IMR-90 (cell line): ENCODE data around the gene RPS25. TPM values are rescaled to one million over a fixed set of nuclear protein-coding genes. Genes with fewer than 3 reads are reported as not detected.

Experiments used
- ATAC-seq: fragments of 200-7000 bp; cut with Tn5 transposase; 2 replicates; pipeline ENCODE4 v1.9.1; 2020; ENCODE audit warnings: low read depth, mild to moderate bottlenecking, moderate library complexity
- BruUV-seq: library from RNA; stranded (reverse); fragments of 400-500 nt; replicated peaks from 2 replicates; lab custom pipeline; 2021; lab: Mats Ljungman, UMichigan
- CTCF ChIA-PET: fragments of 300-600 bp; formaldehyde crosslinking; extraction: SDS; loops from one replicate; lab custom pipeline; 2021; ENCODE audit warnings: antibody characterized with exemption; lab: Yijun Ruan, JAX
- POLR2A ChIA-PET: fragments of 300-600 bp; sonication (Branson Sonifier 250); formaldehyde crosslinking; loops from one replicate; lab custom pipeline; 2022; ENCODE audit warnings: antibody characterized with exemption; ENCODE audit not compliant: unreplicated experiment; lab: Charles Lee
- DNase-seq: peaks from one replicate; pipeline ENCODE4 v3.0.0; 2013
- H2AFZ ChIP-seq: replicated peaks from 2 replicates; pipeline ENCODE3; 2013; ENCODE audit warnings: low read length, mild to moderate bottlenecking; ENCODE audit not compliant: poor library complexity
- H2AK5ac ChIP-seq: 2 replicates; pipeline ENCODE4 v1.6.1; 2013; ENCODE audit warnings: low read depth, low read length, inconsistent platforms
- H2AK9ac ChIP-seq: replicated peaks from 2 replicates; pipeline ENCODE3; 2013; ENCODE audit warnings: mild to moderate bottlenecking, low read depth, low read length, moderate library complexity; ENCODE audit not compliant: poor library complexity
- H2BK120ac ChIP-seq: 2 replicates; pipeline ENCODE4 v1.6.1; 2013; ENCODE audit warnings: low read depth, low read length, inconsistent platforms
- H2BK15ac ChIP-seq: 3 replicates; pipeline ENCODE4 v1.6.1; 2013; ENCODE audit warnings: low read depth, low read length, inconsistent platforms
- H2BK20ac ChIP-seq: 2 replicates; pipeline ENCODE4 v1.6.1; 2013; ENCODE audit warnings: low read depth, mild to moderate bottlenecking, inconsistent platforms, low read length, moderate library complexity
- H2BK5ac ChIP-seq: 2 replicates; pipeline ENCODE4 v1.6.1; 2013; ENCODE audit warnings: mild to moderate bottlenecking, low read depth, low read length, inconsistent platforms; ENCODE audit not compliant: poor library complexity, severe bottlenecking
- H3K14ac ChIP-seq: replicated peaks from 2 replicates; pipeline ENCODE4 v1.6.1; 2013; ENCODE audit warnings: low read depth, low read length, inconsistent platforms
- H3K18ac ChIP-seq: 2 replicates; pipeline ENCODE4 v1.6.1; 2013; ENCODE audit warnings: low read depth, low read length, control low read depth
- H3K23ac ChIP-seq: 2 replicates; pipeline ENCODE4 v1.6.1; 2013; ENCODE audit warnings: low read depth, low read length, inconsistent platforms
- H3K27ac ChIP-seq: 2 replicates; pipeline ENCODE4 v1.5.1; 2013; ENCODE audit warnings: mild to moderate bottlenecking, control low read depth, low read length; ENCODE audit not compliant: insufficient read depth
- H3K27me3 ChIP-seq: 2 replicates; pipeline ENCODE4 v1.6.1; 2013; ENCODE audit warnings: low read length; ENCODE audit not compliant: control insufficient read depth, insufficient read depth
- H3K36me3 ChIP-seq: 2 replicates; pipeline ENCODE4 v1.6.1; 2013; ENCODE audit warnings: low read length, mixed read lengths; ENCODE audit not compliant: control insufficient read depth, insufficient read depth
- H3K4ac ChIP-seq: 2 replicates; pipeline ENCODE4 v1.6.1; 2013; ENCODE audit warnings: low read depth, low read length, inconsistent platforms
- H3K4me1 ChIP-seq: 2 replicates; pipeline ENCODE4 v1.6.1; 2013; ENCODE audit warnings: low read length, mixed read lengths; ENCODE audit not compliant: control insufficient read depth, insufficient read depth
- H3K4me2 ChIP-seq: 2 replicates; pipeline ENCODE4 v1.6.1; 2013; ENCODE audit warnings: low read depth, mild to moderate bottlenecking, control low read depth, low read length, moderate library complexity
- H3K4me3 ChIP-seq: 2 replicates; pipeline ENCODE4 v1.5.1; 2013; ENCODE audit warnings: low read depth, mild to moderate bottlenecking, control low read depth, low read length, moderate library complexity; ENCODE audit not compliant: insufficient read depth
- H3K56ac ChIP-seq: 2 replicates; pipeline ENCODE4 v1.6.1; 2013; ENCODE audit warnings: low read length, inconsistent platforms; ENCODE audit not compliant: insufficient read depth; ENCODE audit errors: extremely low read depth
- H3K79me1 ChIP-seq, 2 experiments: 2 replicates each; pipeline ENCODE4 v1.6.1; 2013; ENCODE audit warnings: low read length in 2 of 2, inconsistent platforms in 1 of 2, low read depth in 1 of 2
- H3K9ac ChIP-seq: 2 replicates; pipeline ENCODE4 v1.6.1; 2013; ENCODE audit warnings: low read depth, low read length, control low read depth
- H3K9me1 ChIP-seq: 2 replicates; pipeline ENCODE4 v1.6.1; 2013; ENCODE audit warnings: low read length, inconsistent platforms; ENCODE audit not compliant: insufficient read depth
- H3K9me3 ChIP-seq: 2 replicates; pipeline ENCODE4 v1.6.1; 2013; ENCODE audit warnings: low read length; ENCODE audit not compliant: control insufficient read depth, insufficient read depth
- H4K20me1 ChIP-seq: 2 replicates; pipeline ENCODE4 v1.6.1; 2013; ENCODE audit warnings: low read length, inconsistent platforms; ENCODE audit not compliant: insufficient read depth
- H4K5ac ChIP-seq: 2 replicates; pipeline ENCODE4 v1.6.1; 2013; ENCODE audit warnings: mild to moderate bottlenecking, low read depth, low read length, control low read depth
- H4K8ac ChIP-seq, 2 experiments: 2 replicates each; pipeline ENCODE4 v1.6.1; 2013; ENCODE audit warnings: low read depth in 2 of 2, low read length in 2 of 2, control low read depth in 1 of 2, inconsistent platforms in 1 of 2
- H4K91ac ChIP-seq: 2 replicates; pipeline ENCODE4 v1.6.1; 2013; ENCODE audit warnings: low read depth, low read length, inconsistent platforms; ENCODE audit not compliant: insufficient read depth
- BHLHE40 ChIP-seq: fragments of 150-350 bp; IDR thresholded peaks from 2 replicates; pipeline ENCODE4 v1.6.1; 2016; ENCODE audit warnings: mild to moderate bottlenecking, low read depth, low read length
- CHD1 ChIP-seq: IDR thresholded peaks from 2 replicates; pipeline ENCODE4 v1.6.1; 2012; ENCODE audit warnings: low read depth, low read length, improper control_type of control experiment
- CTCF ChIP-seq: conservative IDR thresholded peaks from 2 replicates; pipeline ENCODE4 v1.5.1; 2012; ENCODE audit warnings: mild to moderate bottlenecking, low read depth, low read length, improper control_type of control experiment
- MAFK ChIP-seq: IDR thresholded peaks from 2 replicates; pipeline ENCODE4 v1.6.1; 2012; ENCODE audit warnings: low read depth, low read length, improper control_type of control experiment
- MAZ ChIP-seq: IDR thresholded peaks from 2 replicates; pipeline ENCODE4 v1.6.1; 2012; ENCODE audit warnings: low read depth, mild to moderate bottlenecking, low read length, improper control_type of control experiment, moderate library complexity, borderline replicate concordance
- MXI1 ChIP-seq: IDR thresholded peaks from 2 replicates; pipeline ENCODE4 v1.6.1; 2012; ENCODE audit warnings: low read depth, mild to moderate bottlenecking, low read length, moderate library complexity, borderline replicate concordance
- RFX5 ChIP-seq: IDR thresholded peaks from 2 replicates; pipeline ENCODE4 v1.8.0; 2012; ENCODE audit warnings: low read depth, mild to moderate bottlenecking, low read length, moderate library complexity
- WGBS, 2 experiments: methylation state at CpG; one replicate each; pipeline versions ENCODE4 v1.1.5 to v1.1.7; 2013; ENCODE audit warnings: missing lambda C conversion rate in 2 of 2; ENCODE audit not compliant: insufficient read length in 1 of 2; ENCODE audit errors: extremely low coverage in 2 of 2; 5-methylcytosine and 5-hydroxymethylcytosine counted together
- dilution Hi-C: fragments of 300-500 bp; cut with HindIII; formaldehyde crosslinking; loops from one replicate; pipeline ENCODE4 v1.14.3; 2018; ENCODE audit warnings: low sequenced_read_pairs; ENCODE audit not compliant: unreplicated experiment
- in situ Hi-C: fragments of 300-500 bp; cut with MboI; formaldehyde crosslinking; loops from 3 replicates; pipeline ENCODE4 v1.14.3; 2019; ENCODE audit warnings: low sequenced_read_pairs, inconsistent platforms, mixed read lengths
- intact Hi-C: fragments of 100-400 bp; cut with micrococcal nuclease; formaldehyde crosslinking; loops from 2 replicates; pipeline ENCODE4 v1.10.0; 2022
- polyA plus RNA-seq, 3 experiments: library from polyadenylated mRNA; depleted of rRNA; stranded (reverse); fragments of >200 nt; gene quantifications; 2 replicates each; pipeline ENCODE4 v1.2.3, GENCODE V29; 2012; ENCODE audit warnings: low replicate concordance in 1 of 3
- total RNA-seq: library from RNA; depleted of rRNA; stranded (reverse); fragments of >200 nt; gene quantifications from 2 replicates; pipeline ENCODE4 v1.2.3, GENCODE V29; 2012

RPS25 gene
- total and polyA plus RNA-seq, 2 of the 4 experiments (the other 2 are of a cell fraction): 727 to 905 TPM

- Histone ChIP-seq H3K4me1 (peaks cover 5% of the 10 kb centered on the region), H3K18ac (no peak overlapping the region), H2AK5ac (no peak overlapping the region), H3K23ac (no peak overlapping the region), H3K9me1 (peaks cover 3% of the 10 kb centered on the region), H4K91ac (no peak overlapping the region), H2BK120ac (no peak overlapping the region), H3K36me3 (peaks cover 29% of the 10 kb centered on the region), H3K27ac (no peak overlapping the region), H3K9ac (no peak overlapping the region), H4K8ac (no peak overlapping the region), H3K27me3 (no peaks in the 10 kb centered on the region), H3K14ac (no peak overlapping the region), H3K4me3 (no peak overlapping the region), H2AK9ac (no peak overlapping the region), H4K20me1 (peaks cover 21% of the 10 kb centered on the region), H3K4ac (no peak overlapping the region), H3K56ac (no peak overlapping the region), H2BK20ac (no peak overlapping the region), H2BK5ac (no peak overlapping the region), H3K9me3 (no peaks in the 10 kb centered on the region), H4K5ac (no peak overlapping the region), H3K79me1 (peaks cover 19 to 55% of the 10 kb centered on the region in 2 experiments), H2BK15ac (no peak overlapping the region), H2AFZ (no peak overlapping the region), H3K4me2 (no peak overlapping the region)
- in situ Hi-C loops (no loop called here), intact Hi-C loops (no loop called here), dilution Hi-C loops (no loop called here)
- TF ChIP-seq BHLHE40 (no peak), CTCF (no peak), CHD1 (no peak), MAFK (no peak), MXI1 (no peak), RFX5 (no peak), MAZ (no peak)
- CTCF ChIA-PET: no interaction called here
- POLR2A ChIA-PET: no interaction called here
- no peak for DNase-seq
- BruUV-seq: no TSS peak
- 90% methylated on average over 3 of the region's 5 CpGs; no CpG with 5 or more reads in 1 of the 2 experiments for WGBS, 2 experiments
- no peak for ATAC-seq
These were observed 3.5 kb upstream of the RPS25 start for GRCh38 chr11:119021631-119022030.
